Stimulated activated CD4-positive, alpha-beta T cell treated with anti-CD3 and anti-CD28 coated beads, Interleukin-1b, Interleukin-23, amount 100 ng/mL, for 24 hours (primary cell): Measurements from ENCODE around the gene SPEM1.
"Not testable (repeated sequence)": the region's sequence is repeated elsewhere in the genome, so short reads cannot be mapped to it uniquely, and the experiment has no call there.

Source experiments
- DNase-seq, 4 experiments: peaks; one replicate each; pipeline ENCODE4 v3.0.0-alpha.2; 2020; ENCODE audit warnings: low read depth in 4 of 4, low spot score in 1 of 4

The SPEM1 gene

DNA sequence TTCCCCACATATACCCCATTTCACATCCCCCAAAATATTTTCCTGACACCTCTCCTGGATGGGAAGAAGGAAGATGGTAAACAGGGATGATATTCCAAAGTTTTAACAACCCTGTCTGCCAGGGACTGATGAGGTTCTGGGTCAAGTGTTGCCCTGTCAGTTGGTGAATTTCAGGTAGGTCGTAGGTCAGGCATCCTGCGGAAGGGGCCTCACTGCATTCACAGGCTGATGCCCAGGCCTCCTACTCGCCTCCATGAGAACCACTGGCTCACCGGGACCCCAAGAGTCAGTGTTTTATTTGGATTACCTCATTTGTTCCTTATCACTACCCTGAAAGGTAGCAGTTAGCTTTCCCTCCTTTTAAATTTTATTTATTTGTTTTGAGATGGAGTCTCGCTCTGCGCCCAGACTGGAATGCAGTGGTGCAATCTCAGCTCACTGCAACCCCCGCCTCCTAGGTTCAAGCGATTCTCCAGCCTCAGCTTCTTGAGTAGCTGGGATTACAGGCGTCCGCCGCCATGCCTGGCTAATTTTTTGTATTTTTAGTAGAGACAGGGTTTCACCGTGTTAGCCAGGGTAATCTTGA lies 48.8 kb downstream of the SPEM1 start:
- DNase-seq, result no peak

- not testable (repeated sequence) for DNase-seq
Observed at GRCh38 chr17:7469843-7470242, 49.7 kb downstream of the SPEM1 start.

DNA sequence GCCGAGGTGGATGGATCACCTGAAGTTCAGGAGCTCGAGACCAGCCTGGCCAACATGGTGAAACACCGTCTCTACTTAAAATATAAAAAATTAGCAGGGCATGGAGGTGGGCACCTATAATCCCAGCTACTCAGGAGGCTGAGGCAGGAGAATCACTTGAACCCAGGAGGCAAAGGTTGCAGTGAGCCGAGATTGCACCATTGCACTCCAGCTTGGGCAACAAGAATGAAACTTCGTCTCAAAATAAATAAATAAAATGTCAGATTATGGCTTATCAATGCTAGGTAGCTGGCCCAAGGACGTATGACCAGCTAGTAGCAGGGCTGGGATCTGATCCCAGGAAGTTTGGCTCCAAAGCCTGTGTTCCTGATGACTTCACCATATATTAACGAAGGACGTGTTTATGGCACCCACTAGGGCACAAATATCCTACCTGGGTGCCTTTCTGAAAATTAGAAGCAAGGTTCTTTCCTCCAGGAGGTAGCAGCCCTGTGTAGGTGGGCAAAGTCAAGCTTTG lies 50.4 kb downstream of the SPEM1 start:
- DNase-seq, result not testable (repeated sequence)
